Suppressor macrophage treated with lipopolysaccharide for 4 hours (primary cell): ENCODE measurements around the gene PRR20G.
"Not testable (repeated sequence)": the region's sequence is repeated elsewhere in the genome, so short reads cannot be mapped to it uniquely, and the experiment has no call there.

Source experiments
- DNase-seq: peaks from one replicate; pipeline ENCODE4 v3.0.0-alpha.2; 2020

The PRR20G gene

GRCh38 chr3:127296959-127297358 lies 9.1 kb upstream of the PRR20G start:
- DNase-seq: no peak

- no peak for DNase-seq
Observed at GRCh38 chr3:127296166-127296565, 8.3 kb upstream of the PRR20G start.

- not testable (repeated sequence) for DNase-seq
Observed at GRCh38 chr3:127293650-127294049, 5.8 kb upstream of the PRR20G start.

GRCh38 chr3:127291611-127292010 lies 3.8 kb upstream of the PRR20G start:
- DNase-seq: no peak

- DNase-seq: no peak
Observed at GRCh38 chr3:127291114-127291513, 3.3 kb upstream of the PRR20G start.

GRCh38 chr3:127289706-127290575 lies 2.1 kb upstream of the PRR20G start:
- no peak for DNase-seq

GRCh38 chr3:127288921-127289705 lies 1.3 kb upstream of the PRR20G start:
- DNase-seq: no peak

- no peak for DNase-seq
Observed at GRCh38 chr3:127288343-127288742, 497 bp upstream of the PRR20G start.

- DNase-seq: peak; percentile 86
Observed at GRCh38 chr3:127286571-127287140, 1.2 kb downstream of the PRR20G start.

- DNase-seq: no peak
Observed at GRCh38 chr3:127284258-127284657, 3.6 kb downstream of the PRR20G start.

- DNase-seq: peak; percentile 80
Observed at GRCh38 chr3:127277561-127277960, 10.3 kb downstream of the PRR20G start.

GRCh38 chr3:127276995-127277394 lies 10.9 kb downstream of the PRR20G start:
- DNase-seq: no peak

- no peak for DNase-seq
Observed at GRCh38 chr3:127276396-127276795, 11.4 kb downstream of the PRR20G start.

GRCh38 chr3:127275287-127275781 lies 12.5 kb downstream of the PRR20G start:
- DNase-seq: no peak

- DNase-seq: peak; percentile 6
Observed at GRCh38 chr3:127274200-127274760, 13.6 kb downstream of the PRR20G start.

- DNase-seq: peak; percentile 41
Observed at GRCh38 chr3:127273206-127273605, 14.6 kb downstream of the PRR20G start.

- no peak for DNase-seq
Observed at GRCh38 chr3:127266186-127266585, 21.7 kb downstream of the PRR20G start.

GRCh38 chr3:127265581-127265981 lies 22.3 kb downstream of the PRR20G start:
- no peak for DNase-seq

GRCh38 chr3:127264794-127265514 lies 22.9 kb downstream of the PRR20G start:
- no peak for DNase-seq

- no peak for DNase-seq
Observed at GRCh38 chr3:127264292-127264691, 23.6 kb downstream of the PRR20G start.

GRCh38 chr3:127263586-127264231 lies 24.1 kb downstream of the PRR20G start:
- DNase-seq: no peak

- DNase-seq: no peak
Observed at GRCh38 chr3:127263037-127263436, 24.8 kb downstream of the PRR20G start.
